Activated CD4-positive, alpha-beta T cell treated with anti-CD3 and anti-CD28 coated beads for 36 hours (primary cell): ENCODE data around the gene TP63. TPM values are rescaled to one million over a fixed set of nuclear protein-coding genes. Genes with fewer than 3 reads are reported as not detected.
"Not testable (repeated sequence)": the region's sequence is repeated elsewhere in the genome, so short reads cannot be mapped to it uniquely, and the experiment has no call there.

Source experiments
- ATAC-seq: fragments of 200-7000 bp; cut with Tn5 transposase; one replicate; pipeline ENCODE4 v1.10.0; 2021; ENCODE audit warnings: mild to moderate bottlenecking, moderate library complexity
- CTCF ChIA-PET: fragments of 350-600 bp; sonication (Branson Sonifier 250); formaldehyde crosslinking; loops from one replicate; lab custom pipeline; 2021; ENCODE audit warnings: antibody characterized with exemption; lab: Charles Lee
- POLR2A ChIA-PET: fragments of 350-600 bp; sonication (Branson Sonifier 250); formaldehyde crosslinking; loops from one replicate; lab custom pipeline; 2021; ENCODE audit warnings: antibody characterized with exemption, inconsistent platforms; lab: Charles Lee
- DNase-seq: peaks from one replicate; pipeline ENCODE4 v3.0.0-alpha.2; 2020
- H3K27ac Mint-ChIP-seq: one replicate; pipeline ENCODE4 v1.8.0; 2021; ENCODE audit warnings: mixed read lengths
- H3K27me3 Mint-ChIP-seq: one replicate; pipeline ENCODE4 v1.8.0; 2021; ENCODE audit warnings: mixed read lengths
- H3K36me3 Mint-ChIP-seq: one replicate; pipeline ENCODE4 v1.8.0; 2021; ENCODE audit warnings: low read depth, mixed read lengths
- H3K4me1 Mint-ChIP-seq: one replicate; pipeline ENCODE4 v1.8.0; 2021; ENCODE audit warnings: mixed read lengths
- H3K4me3 Mint-ChIP-seq: one replicate; pipeline ENCODE4 v1.8.0; 2021; ENCODE audit warnings: mild to moderate bottlenecking, moderate library complexity, mixed read lengths
- H3K9me3 Mint-ChIP-seq: one replicate; pipeline ENCODE4 v1.8.0; 2021; ENCODE audit warnings: low read depth, mixed read lengths
- intact Hi-C, 2 experiments: fragments of 100-400 bp; cut with DNase I in 1 of 2; cut with micrococcal nuclease in 1 of 2; formaldehyde crosslinking; loops; one replicate each; pipeline versions ENCODE4 v1.14.2 to v1.15.1; 2022 to 2024; cut with DNase I, micrococcal nuclease
- total RNA-seq, 2 experiments: library from RNA; stranded (reverse); gene quantifications; one replicate each; pipeline ENCODE4 v1.2.3, GENCODE V29; 2021

Gene TP63
- under 1 TPM; 0.33 to 0.46 TPM for total RNA-seq

DNA sequence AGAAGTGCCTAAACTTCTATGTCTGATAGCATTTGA is at the start of gene TP63:
TSS of gene TP63 (plus strand) at position 17 of the 36 bp plus-strand sequence. CDS start 127 bp downstream, outside the sequence.
- H3K4me1 Mint-ChIP-seq = peaks cover 18% of the 10 kb centered on the region
- DNase-seq (no peak), ATAC-seq (no peak)
- H3K27me3 Mint-ChIP-seq = no peaks in the 10 kb centered on the region
- ChIA-PET CTCF (interaction anchor here (1.8 kb wide), 1 partner anchor 9 kb away, joined by 4 read pairs; no protein-coding TSS in a partner anchor), POLR2A (no interaction called here)
- intact Hi-C loops = no loop called here
- H3K4me3 Mint-ChIP-seq = no peak within 1 kb of the TSS
- no peaks in the 10 kb centered on the region for H3K36me3 Mint-ChIP-seq
- peak within 1 kb of the TSS; percentile 20 for H3K27ac Mint-ChIP-seq
- H3K9me3 Mint-ChIP-seq = no peaks in the 10 kb centered on the region

DNA sequence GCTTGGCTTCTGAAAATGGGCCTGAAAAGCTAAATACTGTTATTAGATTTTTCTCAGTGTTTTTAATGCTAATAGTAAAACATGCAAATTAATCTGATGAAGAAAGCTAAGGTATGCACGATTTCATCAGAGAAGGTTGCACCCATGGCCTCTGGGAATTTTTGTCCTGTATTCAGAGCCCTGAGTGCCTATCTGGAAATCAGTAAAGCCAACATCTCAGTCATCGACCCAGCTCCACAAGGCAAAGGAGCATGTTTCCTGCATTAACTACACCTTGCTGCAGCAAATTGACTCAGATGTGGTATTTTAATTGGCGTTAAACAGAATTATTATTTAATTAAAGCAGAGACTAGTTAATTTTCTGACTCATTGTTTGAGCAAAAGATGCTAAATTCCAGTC is 49.0 kb upstream of the TP63 start:
- no peak for DNase-seq
- CTCF ChIA-PET = no interaction called here
- Mint-ChIP-seq H3K9me3 (no peaks in the 10 kb centered on the region), H3K27me3 (no peaks in the 10 kb centered on the region), H3K36me3 (peaks cover 3% of the 10 kb centered on the region), H3K4me1 (peaks cover 15% of the 10 kb centered on the region), H3K4me3 (no peak overlapping the region), H3K27ac (no peak overlapping the region)
- intact Hi-C loops = loop anchor here in 1 of 2 experiments (10.0 kb wide), 1 partner anchor 623 kb away; no protein-coding TSS in a partner anchor
- ATAC-seq = no peak
- POLR2A ChIA-PET = no interaction called here

- intact Hi-C loops = loop anchor here in 1 of 2 experiments (5.0 to 10.0 kb wide), 2 partner anchors 258 to 620 kb away; no protein-coding TSS in a partner anchor
- CTCF ChIA-PET = no interaction called here
- peaks cover 18% of the 10 kb centered on the region for H3K4me1 Mint-ChIP-seq
- POLR2A ChIA-PET = no interaction called here
- no peaks in the 10 kb centered on the region for H3K27me3 Mint-ChIP-seq
- no peak overlapping the region for H3K4me3 Mint-ChIP-seq
- ATAC-seq (no peak), DNase-seq (no peak)
- no peaks in the 10 kb centered on the region for H3K36me3 Mint-ChIP-seq
- no peak overlapping the region for H3K27ac Mint-ChIP-seq
- no peaks in the 10 kb centered on the region for H3K9me3 Mint-ChIP-seq
Measured at GRCh38 chr3:189584645-189585044, 46.5 kb upstream of the TP63 start.

DNA sequence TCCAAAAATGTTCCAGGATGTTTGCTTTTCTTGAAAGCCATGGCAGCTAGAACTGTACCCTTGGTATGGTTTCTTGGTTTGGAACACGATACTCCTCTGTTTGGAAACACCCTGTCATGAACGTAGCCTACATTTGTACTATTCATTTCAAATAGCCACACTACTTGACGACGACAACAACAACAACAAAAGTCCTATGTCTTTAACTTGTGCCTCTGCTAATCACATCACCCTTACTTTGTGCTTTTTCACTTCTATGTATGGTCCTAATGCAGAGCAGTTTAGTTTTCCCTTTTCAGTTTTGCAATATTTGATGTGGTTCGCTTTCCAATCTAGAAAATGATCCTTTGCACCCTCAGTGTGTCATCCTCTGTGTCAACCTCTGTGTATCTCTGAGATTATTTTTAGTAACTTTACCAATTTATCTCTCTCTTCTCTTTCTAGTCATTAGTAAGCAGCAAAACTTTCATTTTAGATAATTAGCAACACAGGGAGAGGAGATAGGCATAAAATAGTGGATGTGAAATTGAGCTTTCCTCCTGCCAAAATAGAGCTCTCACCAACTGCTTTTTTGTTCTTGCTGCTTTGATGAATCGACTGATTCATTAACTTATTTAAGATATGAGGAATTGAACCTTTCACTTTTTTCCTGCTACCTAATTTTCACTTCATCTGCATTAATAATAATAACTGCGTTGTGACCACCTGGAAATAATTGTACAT is 44.1 kb upstream of the TP63 start:
- intact Hi-C loops = loop anchor here (1.0 to 10.0 kb wide), 4 partner anchors 56 to 618 kb away; no protein-coding TSS in a partner anchor
- no peak for DNase-seq
- Mint-ChIP-seq H3K9me3 (peaks cover 7% of the 10 kb centered on the region), H3K27ac (peak overlapping the region; percentile 11), H3K27me3 (no peaks in the 10 kb centered on the region), H3K4me1 (peaks cover 18% of the 10 kb centered on the region), H3K4me3 (no peak overlapping the region), H3K36me3 (no peaks in the 10 kb centered on the region)
- POLR2A ChIA-PET = interaction anchor here (0.6 kb wide), 1 partner anchor 257 kb away, joined by 3 read pairs; no protein-coding TSS in a partner anchor
- CTCF ChIA-PET = interaction anchor here (0.6 to 1.1 kb wide), 2 partner anchors 8 to 229 kb away, joined by 3 to 4 read pairs; no protein-coding TSS in a partner anchor
- peak; percentile 97 for ATAC-seq

DNA sequence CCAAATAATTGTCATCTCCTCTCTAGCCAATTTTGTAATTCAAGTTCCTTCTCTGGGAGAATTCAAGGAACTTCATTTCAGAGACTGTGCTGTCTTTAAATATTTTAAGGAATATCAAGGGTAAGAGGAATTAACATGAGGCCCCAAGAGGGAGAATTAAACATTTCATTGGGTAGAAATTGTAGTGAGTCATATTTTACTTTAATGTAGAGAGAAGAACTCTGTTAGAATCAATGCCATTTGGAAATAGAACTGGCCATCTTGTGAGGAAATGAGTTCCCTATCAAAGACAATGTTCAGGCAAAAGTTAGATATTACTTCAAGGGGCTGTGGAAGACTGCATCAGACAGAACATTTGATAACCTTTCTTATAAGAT is 43.5 kb upstream of the TP63 start:
- peaks cover 3% of the 10 kb centered on the region for H3K36me3 Mint-ChIP-seq
- peaks cover 18% of the 10 kb centered on the region for H3K4me1 Mint-ChIP-seq
- CTCF ChIA-PET = interaction anchor here (1.1 kb wide), 1 partner anchor 9 kb away, joined by 4 read pairs; no protein-coding TSS in a partner anchor
- intact Hi-C loops = loop anchor here (1.0 to 10.0 kb wide), 4 partner anchors 57 to 617 kb away; no protein-coding TSS in a partner anchor
- H3K27ac Mint-ChIP-seq = no peak overlapping the region
- no peak overlapping the region for H3K4me3 Mint-ChIP-seq
- POLR2A ChIA-PET = no interaction called here
- ATAC-seq = no peak
- H3K27me3 Mint-ChIP-seq = no peaks in the 10 kb centered on the region
- no peak for DNase-seq
- peaks cover 11% of the 10 kb centered on the region for H3K9me3 Mint-ChIP-seq

DNA sequence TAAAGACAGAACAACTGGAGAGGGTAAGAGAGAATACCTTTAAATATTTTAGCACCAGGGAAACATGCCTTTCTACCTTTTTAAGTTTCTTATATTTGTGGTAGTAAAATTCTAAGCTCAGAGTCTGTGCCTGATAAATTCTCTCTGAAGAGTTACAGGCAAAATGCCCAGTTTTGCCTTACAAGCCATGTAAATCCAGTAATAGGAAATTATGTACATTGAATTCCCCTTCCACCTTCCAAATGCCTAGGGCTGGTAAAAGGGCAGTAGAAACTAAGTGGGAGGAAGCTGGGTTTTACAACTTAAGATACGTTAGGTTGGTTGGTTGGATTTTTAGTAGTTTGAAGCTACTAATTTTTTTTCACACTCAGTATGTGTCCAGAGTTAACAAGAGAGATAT is 43.1 kb upstream of the TP63 start:
- no peaks in the 10 kb centered on the region for H3K27me3 Mint-ChIP-seq
- no peak for ATAC-seq
- POLR2A ChIA-PET = no interaction called here
- intact Hi-C loops = loop anchor here in 1 of 2 experiments (5.0 to 10.0 kb wide), 2 partner anchors 254 to 617 kb away; no protein-coding TSS in a partner anchor
- no peak overlapping the region for H3K27ac Mint-ChIP-seq
- no peak for DNase-seq
- peaks cover 3% of the 10 kb centered on the region for H3K36me3 Mint-ChIP-seq
- H3K4me1 Mint-ChIP-seq = peaks cover 18% of the 10 kb centered on the region
- CTCF ChIA-PET = interaction anchor here (1.1 kb wide), 1 partner anchor 9 kb away, joined by 4 read pairs; no protein-coding TSS in a partner anchor
- peaks cover 11% of the 10 kb centered on the region for H3K9me3 Mint-ChIP-seq
- H3K4me3 Mint-ChIP-seq = no peak overlapping the region

GRCh38 chr3:189588475-189589178 is 42.6 kb upstream of the TP63 start:
- CTCF ChIA-PET = interaction anchor here (1.1 kb wide), 1 partner anchor 10 kb away, joined by 4 read pairs; no protein-coding TSS in a partner anchor
- intact Hi-C loops = loop anchor here in 1 of 2 experiments (5.0 to 10.0 kb wide), 2 partner anchors 254 to 616 kb away; no protein-coding TSS in a partner anchor
- Mint-ChIP-seq H3K4me3 (no peak overlapping the region), H3K9me3 (peaks cover 11% of the 10 kb centered on the region), H3K27ac (no peak overlapping the region), H3K27me3 (no peaks in the 10 kb centered on the region), H3K4me1 (peaks cover 18% of the 10 kb centered on the region), H3K36me3 (peaks cover 3% of the 10 kb centered on the region)
- POLR2A ChIA-PET = no interaction called here
- ATAC-seq (no peak), DNase-seq (no peak)

- intact Hi-C loops = loop anchor here in 1 of 2 experiments (5.0 to 10.0 kb wide), 2 partner anchors 253 to 616 kb away; no protein-coding TSS in a partner anchor
- Mint-ChIP-seq H3K36me3 (peaks cover 3% of the 10 kb centered on the region), H3K4me1 (peaks cover 18% of the 10 kb centered on the region), H3K4me3 (no peak overlapping the region), H3K9me3 (peaks cover 11% of the 10 kb centered on the region), H3K27me3 (no peaks in the 10 kb centered on the region), H3K27ac (no peak overlapping the region)
- DNase-seq (no peak), ATAC-seq (no peak)
- CTCF ChIA-PET = no interaction called here
- POLR2A ChIA-PET = no interaction called here
Measured at GRCh38 chr3:189589179-189589569, 42.0 kb upstream of the TP63 start.

- H3K4me1 Mint-ChIP-seq = peaks cover 18% of the 10 kb centered on the region
- H3K27ac Mint-ChIP-seq = no peak overlapping the region
- CTCF ChIA-PET = no interaction called here
- no peaks in the 10 kb centered on the region for H3K27me3 Mint-ChIP-seq
- DNase-seq (no peak), ATAC-seq (no peak)
- POLR2A ChIA-PET = no interaction called here
- intact Hi-C loops = no loop called here
- H3K4me3 Mint-ChIP-seq = no peak overlapping the region
- peaks cover 11% of the 10 kb centered on the region for H3K9me3 Mint-ChIP-seq
- H3K36me3 Mint-ChIP-seq = peaks cover 3% of the 10 kb centered on the region
Measured at GRCh38 chr3:189590223-189590622, 41.0 kb upstream of the TP63 start.

- Mint-ChIP-seq H3K36me3 (peaks cover 3% of the 10 kb centered on the region), H3K9me3 (peaks cover 11% of the 10 kb centered on the region), H3K27me3 (no peaks in the 10 kb centered on the region), H3K4me1 (no peaks in the 10 kb centered on the region), H3K27ac (no peak overlapping the region), H3K4me3 (no peak overlapping the region)
- no peak for DNase-seq
- POLR2A ChIA-PET = no interaction called here
- no peak for ATAC-seq
- CTCF ChIA-PET = interaction anchor here (0.6 kb wide), 1 partner anchor 367 kb away, joined by 3 read pairs; no protein-coding TSS in a partner anchor
- intact Hi-C loops = no loop called here
Measured at GRCh38 chr3:189593581-189593980, 37.6 kb upstream of the TP63 start.

DNA sequence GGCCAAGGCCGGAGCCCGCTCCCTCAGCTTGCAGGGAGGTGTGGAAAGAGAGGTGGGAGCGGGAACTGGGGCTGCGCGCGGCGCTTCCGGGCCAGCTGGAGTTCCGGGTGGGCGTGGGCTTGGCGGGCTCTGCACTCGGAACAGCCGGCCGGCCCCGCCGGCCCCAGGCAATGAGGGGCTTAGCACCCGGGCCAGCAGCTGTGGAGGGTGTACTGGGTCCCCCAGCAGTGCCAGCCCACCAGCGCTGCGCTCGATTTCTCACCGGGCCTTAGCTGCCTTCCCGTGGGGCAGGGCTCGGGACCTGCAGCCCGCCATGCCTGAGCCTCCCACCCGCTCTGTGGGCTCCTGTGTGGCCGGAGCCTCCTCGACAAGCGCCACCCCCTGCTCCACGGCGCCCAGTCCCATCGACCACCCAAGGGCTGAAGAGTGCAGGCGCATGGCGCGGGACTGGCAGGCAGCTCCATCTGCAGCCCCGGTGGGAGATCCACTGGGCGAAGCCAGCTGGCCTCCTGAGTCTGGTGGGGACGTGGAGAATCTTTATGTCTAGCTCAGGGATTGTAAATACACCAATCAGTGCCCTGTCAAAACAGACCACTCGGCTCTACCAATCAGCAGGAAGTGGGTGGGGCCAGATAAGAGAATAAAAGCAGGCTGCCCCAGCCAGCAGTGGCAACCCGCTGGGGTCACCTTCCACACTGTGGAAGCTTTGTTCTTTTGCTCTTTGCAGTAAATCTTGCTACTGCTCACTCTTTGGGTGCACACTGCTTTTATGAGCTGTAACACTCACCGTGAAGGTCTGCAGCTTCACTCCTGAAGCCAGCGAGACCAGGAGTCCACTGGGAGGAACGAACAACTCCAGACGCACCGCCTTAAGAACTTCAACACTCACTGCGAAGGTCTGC is 34.9 kb upstream of the TP63 start:
- CTCF ChIA-PET, H3K27me3 Mint-ChIP-seq, H3K27ac Mint-ChIP-seq, H3K4me3 Mint-ChIP-seq, H3K4me1 Mint-ChIP-seq, ATAC-seq, DNase-seq, H3K36me3 Mint-ChIP-seq, POLR2A ChIA-PET, intact Hi-C loops, H3K9me3 Mint-ChIP-seq: not testable (repeated sequence)
